SK-N-MC (cell line): Measurements from ENCODE around the gene PPP1R7.

Experiments
- DNase-seq: peaks from one replicate; pipeline ENCODE4 v3.0.0-alpha.2; 2011; ENCODE audit warnings: low read depth, low spot score
- H3K27ac ChIP-seq: fragments of 200-600 bp; sonication (generic); 2 replicates; pipeline ENCODE4 v1.5.1; 2016; ENCODE audit warnings: mixed run types
- H3K36me3 ChIP-seq: fragments of 200-600 bp; sonication (generic); 2 replicates; pipeline ENCODE4 v1.6.1; 2017; ENCODE audit warnings: antibody characterized with exemption, low read length, mixed read lengths; ENCODE audit not compliant: insufficient read depth
- H3K4me3 ChIP-seq: fragments of 200-600 bp; sonication (generic); 2 replicates; pipeline ENCODE4 v1.5.1; 2016
- H3K9ac ChIP-seq: fragments of 200-600 bp; sonication (generic); 2 replicates; pipeline ENCODE4 v1.8.0; 2017; ENCODE audit warnings: mixed run types, mixed read lengths; ENCODE audit not compliant: insufficient read length
- H3K9me3 ChIP-seq: fragments of 200-600 bp; sonication (generic); 2 replicates; pipeline ENCODE4 v1.6.1; 2017; ENCODE audit warnings: low read depth, mild to moderate bottlenecking, antibody characterized with exemption, low read length, moderate library complexity, mixed read lengths
- EZH2 ChIP-seq: fragments of 200-600 bp; sonication (generic); IDR thresholded peaks from one replicate; pipeline ENCODE4 v1.6.1; 2017; ENCODE audit warnings: antibody characterized with exemption
- FOXP2 ChIP-seq: optimal IDR thresholded peaks from 2 replicates; pipeline ENCODE3; 2011; ENCODE audit warnings: mild to moderate bottlenecking, moderate library complexity; ENCODE audit not compliant: insufficient read depth; ENCODE audit errors: extremely low read length, control extremely low read depth
- POLR2AphosphoS5 ChIP-seq: IDR thresholded peaks from 2 replicates; pipeline ENCODE4 v1.6.1; 2012; ENCODE audit warnings: mild to moderate bottlenecking, low read depth, low read length, borderline replicate concordance

Gene PPP1R7

DNA sequence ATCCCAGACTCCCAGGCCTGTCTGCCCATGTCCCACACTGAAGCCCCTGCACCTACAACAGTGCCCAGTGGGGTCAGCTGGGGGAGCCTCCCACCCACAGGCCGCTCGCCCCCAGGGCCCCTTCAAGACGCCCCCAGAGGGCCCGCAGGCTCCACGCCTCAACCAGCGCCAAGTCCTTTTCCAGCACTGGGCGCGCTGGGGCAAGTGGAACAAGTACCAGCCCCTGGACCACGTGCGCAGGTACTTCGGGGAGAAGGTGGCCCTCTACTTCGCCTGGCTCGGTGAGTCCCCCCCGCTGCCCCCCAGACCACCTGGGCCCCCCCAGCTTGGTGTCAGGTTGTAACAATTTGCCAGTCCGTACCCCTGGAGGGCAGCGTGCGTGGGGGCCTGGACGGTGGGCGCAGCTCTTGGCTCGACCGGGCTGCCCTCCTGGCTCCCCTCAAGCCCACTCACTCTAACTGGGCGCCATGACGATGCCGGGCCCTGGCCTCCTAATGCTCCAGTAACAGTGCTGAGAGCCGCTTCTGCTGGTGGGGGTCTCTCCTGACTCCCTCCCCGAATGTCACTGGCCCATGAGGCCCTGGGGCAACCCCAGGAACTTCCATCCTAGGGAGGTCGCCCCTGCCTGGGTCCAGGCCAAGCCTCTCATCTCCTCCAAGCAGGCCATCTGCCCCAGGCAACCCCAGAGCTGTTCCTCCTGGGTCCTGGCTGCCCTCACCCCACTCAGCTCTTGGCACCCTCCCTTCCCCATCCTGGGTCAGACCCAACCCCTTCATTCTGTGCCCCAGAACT is 53.1 kb downstream of the PPP1R7 start:
- Histone ChIP-seq H3K36me3 (no peaks in the 10 kb centered on the region), H3K9ac (no peak overlapping the region), H3K9me3 (no peaks in the 10 kb centered on the region), H3K4me3 (no peak overlapping the region), H3K27ac (no peak overlapping the region)
- DNase-seq, result no peak
- TF ChIP-seq EZH2 (no peak), FOXP2 (no peak), POLR2AphosphoS5 (no peak)

DNA sequence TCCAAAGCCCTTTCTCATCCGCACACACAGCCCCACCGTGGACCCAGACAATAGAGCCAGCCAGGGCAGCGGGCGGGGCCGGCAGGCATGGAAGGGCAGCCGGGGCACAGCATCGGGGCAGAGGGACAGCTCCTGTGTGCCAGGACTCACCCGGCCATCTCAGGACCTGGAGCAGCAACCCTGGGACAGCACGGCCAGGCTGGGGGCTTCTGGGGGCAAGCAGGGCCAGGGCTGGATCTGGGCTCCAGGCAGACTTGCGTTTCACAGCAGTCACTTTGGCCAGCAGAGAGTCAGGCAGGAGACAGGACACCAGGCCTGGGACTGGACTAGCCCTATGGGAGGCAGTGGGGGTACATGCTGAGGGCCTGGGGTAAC is 53.7 kb downstream of the PPP1R7 start:
- Histone ChIP-seq H3K4me3 (no peak overlapping the region), H3K9me3 (no peaks in the 10 kb centered on the region), H3K27ac (no peak overlapping the region), H3K36me3 (no peaks in the 10 kb centered on the region), H3K9ac (no peak overlapping the region)
- TF ChIP-seq EZH2 (no peak), FOXP2 (no peak), POLR2AphosphoS5 (no peak)
- no peak for DNase-seq

DNA sequence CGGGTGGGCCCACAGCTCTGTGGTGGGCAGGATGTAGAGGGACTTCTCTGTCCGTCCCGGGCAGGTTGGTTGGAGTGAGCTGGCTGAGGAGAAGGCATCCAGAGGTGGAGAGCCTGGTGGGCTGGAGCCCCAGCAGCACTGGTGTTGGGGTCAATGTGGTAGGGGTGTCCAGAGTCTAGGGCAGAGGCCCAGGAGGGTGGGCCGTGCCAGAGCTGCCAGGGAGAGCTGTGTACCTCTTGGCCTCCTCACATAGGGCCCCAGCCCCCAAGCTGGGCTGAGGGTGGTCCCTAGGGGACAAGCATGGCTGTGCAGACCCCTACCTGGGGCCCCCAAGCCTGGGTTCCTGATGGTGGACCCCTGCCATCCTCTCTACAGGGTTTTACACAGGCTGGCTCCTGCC is 54.2 kb downstream of the PPP1R7 start:
- DNase-seq, result no peak
- no peak for TF ChIP-seq POLR2AphosphoS5
- TF ChIP-seq EZH2, result no peak
- no peak for TF ChIP-seq FOXP2
- Histone ChIP-seq H3K9ac (no peak overlapping the region), H3K27ac (no peak overlapping the region), H3K9me3 (no peaks in the 10 kb centered on the region), H3K36me3 (no peaks in the 10 kb centered on the region), H3K4me3 (no peak overlapping the region)

DNA sequence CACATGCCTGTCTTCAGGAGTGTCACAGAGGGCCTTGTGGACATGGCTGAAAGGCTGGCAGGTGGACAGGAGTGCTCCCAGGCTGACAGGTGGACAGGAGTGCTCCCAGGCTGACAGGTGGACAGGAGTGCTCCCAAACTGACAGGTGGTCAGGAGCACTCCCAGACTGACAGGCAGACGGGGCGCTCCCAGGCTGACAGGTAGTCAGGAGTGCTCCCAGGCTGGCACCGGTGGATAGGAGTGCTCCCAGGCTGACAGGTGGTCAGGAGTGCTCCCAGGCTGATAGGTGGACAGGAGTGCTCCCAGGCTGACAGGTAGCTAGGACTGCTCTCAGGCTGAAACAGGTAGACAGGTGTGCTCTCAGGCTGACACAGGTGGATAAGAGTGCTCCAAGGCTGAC is 54.8 kb downstream of the PPP1R7 start:
- no peak for DNase-seq
- H3K36me3 ChIP-seq, result no peaks in the 10 kb centered on the region
- H3K4me3 ChIP-seq, result no peak overlapping the region
- no peak overlapping the region for H3K27ac ChIP-seq
- H3K9me3 ChIP-seq, result no peaks in the 10 kb centered on the region
- TF ChIP-seq EZH2 (no peak), POLR2AphosphoS5 (no peak), FOXP2 (no peak)
- H3K9ac ChIP-seq, result no peak overlapping the region

DNA sequence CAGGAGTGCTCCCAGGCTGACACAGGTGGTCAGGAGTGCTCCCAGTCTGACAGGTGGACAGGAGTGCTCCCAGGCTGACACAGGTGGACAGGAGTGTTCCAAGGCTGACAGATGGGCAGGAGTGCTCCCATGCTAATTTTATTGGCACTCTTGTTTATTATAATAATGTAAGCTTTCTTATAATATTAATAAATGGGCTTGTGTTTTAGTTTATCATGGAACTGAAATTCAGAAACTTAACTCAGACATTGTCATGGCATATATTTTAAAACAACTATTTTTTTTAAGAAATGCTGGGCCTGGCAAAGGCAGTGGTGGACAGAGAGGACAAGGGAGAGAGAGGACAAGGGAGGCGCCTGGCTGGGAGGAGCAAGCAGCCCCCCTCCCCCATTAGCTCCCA is 56.9 kb downstream of the PPP1R7 start:
- no peak for DNase-seq
- no peaks in the 10 kb centered on the region for H3K9me3 ChIP-seq
- H3K9ac ChIP-seq, result no peak overlapping the region
- H3K27ac ChIP-seq, result no peak overlapping the region
- no peak overlapping the region for H3K4me3 ChIP-seq
- no peak for TF ChIP-seq EZH2
- TF ChIP-seq FOXP2, result no peak
- TF ChIP-seq POLR2AphosphoS5, result no peak
- H3K36me3 ChIP-seq, result no peaks in the 10 kb centered on the region

DNA sequence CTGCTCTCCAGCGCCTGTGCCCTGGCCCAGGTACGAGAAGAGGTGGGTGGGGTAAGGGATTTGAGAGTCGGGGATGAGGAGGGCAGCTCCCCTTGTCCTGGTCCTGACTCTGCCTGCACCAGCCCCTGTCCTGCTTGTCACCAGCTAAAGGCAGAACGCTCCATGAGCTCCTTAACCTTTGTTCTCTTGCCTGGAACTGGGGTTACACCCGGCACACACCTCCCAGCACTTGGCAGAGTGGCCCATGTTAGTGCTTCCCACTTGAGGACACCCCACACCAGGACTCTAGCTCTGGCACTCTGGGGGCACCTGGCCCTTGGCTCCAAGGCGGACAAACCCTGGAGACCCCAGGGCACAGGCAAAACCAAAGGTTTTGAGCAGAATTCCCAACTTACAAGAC is 57.4 kb downstream of the PPP1R7 start:
- no peak overlapping the region for H3K9ac ChIP-seq
- no peak for DNase-seq
- no peak overlapping the region for H3K4me3 ChIP-seq
- H3K9me3 ChIP-seq, result no peaks in the 10 kb centered on the region
- no peak overlapping the region for H3K27ac ChIP-seq
- H3K36me3 ChIP-seq, result no peaks in the 10 kb centered on the region
- TF ChIP-seq FOXP2 (no peak), EZH2 (no peak), POLR2AphosphoS5 (no peak)

DNA sequence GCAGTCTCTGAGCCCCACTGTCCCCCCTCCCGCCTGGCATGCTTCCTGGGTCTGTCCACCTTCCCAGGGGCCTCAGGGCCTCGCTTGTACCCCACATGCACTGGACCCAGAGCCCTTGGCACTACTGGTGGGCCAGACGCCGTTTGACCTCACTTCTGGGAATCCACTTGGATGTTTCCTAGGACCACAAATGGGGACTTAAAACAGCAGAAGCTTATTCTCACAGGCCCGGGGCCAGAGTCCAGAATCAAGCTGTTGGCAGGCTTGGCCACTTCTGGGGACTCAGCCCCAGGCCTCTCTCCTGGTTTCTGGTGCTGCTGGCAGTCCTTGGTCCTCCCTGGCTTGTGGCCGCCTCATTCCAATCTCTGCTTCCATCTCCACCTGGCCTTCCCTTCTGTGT is 57.8 kb downstream of the PPP1R7 start:
- H3K9ac ChIP-seq, result no peak overlapping the region
- DNase-seq, result no peak
- H3K27ac ChIP-seq, result no peak overlapping the region
- no peaks in the 10 kb centered on the region for H3K36me3 ChIP-seq
- no peak for TF ChIP-seq FOXP2
- no peak for TF ChIP-seq EZH2
- TF ChIP-seq POLR2AphosphoS5, result no peak
- H3K4me3 ChIP-seq, result no peak overlapping the region
- no peaks in the 10 kb centered on the region for H3K9me3 ChIP-seq

DNA sequence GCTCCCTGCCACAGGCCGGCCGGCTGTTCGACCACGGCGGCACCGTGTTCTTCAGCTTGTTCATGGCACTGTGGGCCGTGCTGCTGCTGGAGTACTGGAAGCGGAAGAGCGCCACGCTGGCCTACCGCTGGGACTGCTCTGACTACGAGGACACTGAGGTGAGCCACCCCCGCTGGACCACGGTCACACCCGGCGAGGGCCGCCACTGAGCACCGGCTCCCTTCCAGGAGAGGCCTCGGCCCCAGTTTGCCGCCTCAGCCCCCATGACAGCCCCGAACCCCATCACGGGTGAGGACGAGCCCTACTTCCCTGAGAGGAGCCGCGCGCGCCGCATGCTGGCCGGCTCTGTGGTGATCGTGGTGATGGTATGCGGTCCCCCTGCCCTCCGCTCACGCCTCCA is 59.0 kb downstream of the PPP1R7 start:
- Histone ChIP-seq H3K27ac (no peak overlapping the region), H3K36me3 (no peaks in the 10 kb centered on the region), H3K9ac (no peak overlapping the region), H3K9me3 (no peaks in the 10 kb centered on the region), H3K4me3 (no peak overlapping the region)
- DNase-seq, result no peak
- TF ChIP-seq EZH2 (no peak), POLR2AphosphoS5 (no peak), FOXP2 (no peak)

DNA sequence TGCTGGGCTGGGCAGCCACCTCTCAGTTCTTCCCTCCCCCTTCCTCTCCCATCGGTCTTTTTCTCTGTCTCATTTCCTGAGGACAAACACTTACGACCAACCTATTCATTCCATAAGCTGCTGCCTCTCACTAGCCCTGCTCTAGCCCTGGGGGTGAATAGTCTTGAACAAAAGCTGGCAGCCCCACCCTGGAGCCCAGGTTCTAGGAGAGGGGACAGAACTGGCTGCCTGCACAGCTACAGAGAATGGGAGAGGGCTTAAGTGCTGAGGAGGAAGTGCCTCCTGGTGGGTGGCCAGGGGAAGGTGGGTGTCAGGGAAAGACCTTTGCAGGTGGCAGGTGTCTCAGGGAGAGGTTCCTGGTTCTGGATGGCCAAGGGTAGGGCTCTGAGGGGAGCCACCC is 61.0 kb downstream of the PPP1R7 start:
- H3K9ac ChIP-seq, result no peak overlapping the region

More for the DNA sequence above, 61.0 kb downstream of the PPP1R7 start:
- no peaks in the 10 kb centered on the region for H3K9me3 ChIP-seq
- no peak overlapping the region for H3K4me3 ChIP-seq
- no peak overlapping the region for H3K27ac ChIP-seq
- TF ChIP-seq FOXP2, result no peak
- TF ChIP-seq EZH2, result no peak
- no peak for TF ChIP-seq POLR2AphosphoS5
- DNase-seq, result no peak
- H3K36me3 ChIP-seq, result no peaks in the 10 kb centered on the region
